Measurements from ENCODE around the gene FYN. TPM values are rescaled to one million over a fixed set of nuclear protein-coding genes. Genes with fewer than 3 reads are reported as not detected.
A peak's percentile ranks its signal among the peaks of the same experiment; 100 is the strongest.

The FYN gene
- total and polyA plus RNA-seq, 2 of the 8 experiments (the other 6 are each of a cell fraction or from before 2014, with no cell fraction given): 46.8 to 97.2 TPM

- H2BK15ac ChIP-seq (ENCODE audit: low read length): no peak overlapping the region
- no peak overlapping the region for H3K4ac ChIP-seq (replicated peaks; ENCODE audit: insufficient read length, low read depth, low read length)
- no peak overlapping the region for H3K23ac ChIP-seq (ENCODE audit: insufficient read length)
- no peak overlapping the region for H2BK12ac ChIP-seq (ENCODE audit: low read depth, low read length)
- H2BK5ac ChIP-seq (ENCODE audit: low read depth, low read length): no peak overlapping the region
- no peaks in the 10 kb centered on the region for H3K9me3 ChIP-seq (ENCODE audit: insufficient read depth in 2 of 2, low read depth in 1 of 2, low read length in 1 of 2)
- H3K79me2 ChIP-seq (ENCODE audit: control insufficient read depth in 1 of 2, insufficient read depth in 2 of 2, low read length in 2 of 2): no peaks in the 10 kb centered on the region
- TF ChIP-seq SIX5 (IDR thresholded peaks at IDR 0.05; ENCODE audit: low read depth, low read length) (no peak), GABPA (IDR thresholded peaks at IDR 0.05; ENCODE audit: borderline replicate concordance, insufficient read depth, low read length) (no peak), HDAC2 (IDR thresholded peaks at IDR 0.05; ENCODE audit: borderline replicate concordance in 1 of 2, low read depth in 2 of 2, low read length in 2 of 2) (no peak), ZNF274 (IDR thresholded peaks at IDR 0.05; ENCODE audit: borderline replicate concordance, extremely low read depth, low read length) (no peak), CHD1 (IDR thresholded peaks at IDR 0.05; ENCODE audit: low read depth, low read length) (no peak), RAD21 (IDR thresholded peaks at IDR 0.05 in 1 of 2, conservative IDR thresholded peaks at IDR 0.05 in 1 of 2; ENCODE audit: low read depth in 2 of 2, low read length in 2 of 2) (no peak), MAFK (IDR thresholded peaks at IDR 0.05; ENCODE audit: low read depth, low read length) (no peak), POU5F1 (IDR thresholded peaks at IDR 0.05; ENCODE audit: low read depth, low read length) (no peak), FOSL1 (IDR thresholded peaks at IDR 0.05; ENCODE audit: insufficient read depth, low read depth, low read length) (no peak), CBX8 (IDR thresholded peaks at IDR 0.05; ENCODE audit: borderline replicate concordance, low read depth, low read length) (no peak), CTBP2 (IDR thresholded peaks at IDR 0.05; ENCODE audit: borderline replicate concordance, insufficient read depth, insufficient read length, low read length) (no peak), HDAC6 (IDR thresholded peaks at IDR 0.05; ENCODE audit: low read depth, low read length) (no peak), YY1 (IDR thresholded peaks at IDR 0.05; ENCODE audit: low read depth, low read length) (no peak), SIRT6 (IDR thresholded peaks at IDR 0.05; ENCODE audit: low read length) (no peak)
- H3K9ac ChIP-seq (replicated peaks in 1 of 4; ENCODE audit: extremely low read depth in 1 of 4, low read depth in 3 of 4, low read length in 3 of 4): no peak overlapping the region
- DNase-seq (ENCODE audit: low read depth in 1 of 2, low spot score in 2 of 2) (no peak), FAIRE-seq (peak; percentile 50)
- no peaks in the 10 kb centered on the region for H3K36me3 ChIP-seq (ENCODE audit: control insufficient read depth in 2 of 4, insufficient read depth in 4 of 4, low read length in 3 of 4)
- no peak overlapping the region for H3K4me3 ChIP-seq (ENCODE audit: extremely low read depth in 1 of 4, insufficient read depth in 2 of 4, low read depth in 3 of 4, low read length in 4 of 4)
- no peak overlapping the region for H2BK20ac ChIP-seq (ENCODE audit: low read length)
- no peak overlapping the region for H3K18ac ChIP-seq (ENCODE audit: extremely low read depth, low read length)
- peaks cover 0 to 3% (median 0%) of the 10 kb centered on the region in 4 experiments; a peak in 4 of 7 replicates for H3K4me1 ChIP-seq (replicated peaks in 1 of 4; ENCODE audit: control insufficient read depth in 3 of 4, insufficient read depth in 4 of 4, low read length in 3 of 4)
- no peaks in the 10 kb centered on the region for H3K23me2 ChIP-seq (ENCODE audit: low read depth, low read length)
- no peaks in the 10 kb centered on the region for H3K79me1 ChIP-seq (ENCODE audit: low read depth, low read length)
- no peak overlapping the region for H4K91ac ChIP-seq (replicated peaks; ENCODE audit: insufficient read length, low read length)
- H2AK5ac ChIP-seq (ENCODE audit: low read depth, low read length): no peak overlapping the region
- WGBS, 2 experiments (ENCODE audit: extremely low coverage in 1 of 2, insufficient coverage in 1 of 2, insufficient read length in 1 of 2, insufficient replicate concordance in 2 of 2, low coverage in 1 of 2, low lambda C conversion rate in 2 of 2, missing lambda C conversion rate in 1 of 2): 80% methylated on average over 3 of the region's 3 CpGs; no CpG with 5 or more reads in 1 of the 2 experiments
- H3K56ac ChIP-seq (replicated peaks; ENCODE audit: insufficient read length, low read depth, low read length): no peak overlapping the region
- no peak overlapping the region for H2AFZ ChIP-seq (ENCODE audit: low read length)
- H4K20me1 ChIP-seq (replicated peaks in 1 of 2; ENCODE audit: control insufficient read depth in 1 of 2, insufficient read depth in 2 of 2, low read length in 2 of 2): no peaks in the 10 kb centered on the region
- H3K27me3 ChIP-seq (replicated peaks in 1 of 4; ENCODE audit: control insufficient read depth in 3 of 4, extremely low read depth in 1 of 4, insufficient read depth in 3 of 4, low read length in 3 of 4): no peaks in the 10 kb centered on the region
- no peak overlapping the region for H4K5ac ChIP-seq (ENCODE audit: insufficient read length, low read depth, low read length)
- no peak overlapping the region for H3K14ac ChIP-seq (ENCODE audit: insufficient read length)
- CTCF ChIA-PET (ENCODE audit: partially characterized antibody): interaction anchor here (1.3 to 1.4 kb wide), 2 partner anchors 19 to 42 kb away, joined by 3 to 4 read pairs; no protein-coding TSS in a partner anchor
- no peak overlapping the region for H3K27ac ChIP-seq (ENCODE audit: low read depth, low read length)
- H3K4me2 ChIP-seq (ENCODE audit: insufficient read depth in 1 of 2, low read depth in 2 of 2, low read length in 2 of 2): no peak overlapping the region
- POLR2A ChIA-PET (ENCODE audit: partially characterized antibody): no interaction called here
- H2BK120ac ChIP-seq (replicated peaks; ENCODE audit: low read depth, low read length): no peak overlapping the region
- no peak overlapping the region for H4K8ac ChIP-seq (ENCODE audit: extremely low read depth, insufficient read depth, low read length)
Observed at GRCh38 chr6:111625099-111625416, 248.2 kb downstream of the FYN start.
